Muscle of arm (tissue), 12 donors: ENCODE results near the gene CD200. TPM values are rescaled to one million over a fixed set of nuclear protein-coding genes. Genes with fewer than 3 reads are reported as not detected.

ENCODE experiments used
- DNase-seq: peaks from one replicate; pipeline ENCODE4 v3.0.0-alpha.2; 2013
- polyA plus RNA-seq, 12 donors: library from polyadenylated mRNA; unstranded; fragments of 120-200 nt; gene quantifications; one replicate each; pipeline ENCODE4 v1.2.1, GENCODE V29; 2013; ENCODE audit not compliant: insufficient read length in 12 of 12

The CD200 gene
- polyA plus RNA-seq, 12 donors: 11.1 to 24.7 (median 14.8) TPM; not detected in 1

GRCh38 chr3:112407888-112408702 is 75.1 kb downstream of the CD200 start:
- DNase-seq: no peak

- DNase-seq: no peak
Measured at GRCh38 chr3:112409041-112409440, 76.1 kb downstream of the CD200 start.

DNA sequence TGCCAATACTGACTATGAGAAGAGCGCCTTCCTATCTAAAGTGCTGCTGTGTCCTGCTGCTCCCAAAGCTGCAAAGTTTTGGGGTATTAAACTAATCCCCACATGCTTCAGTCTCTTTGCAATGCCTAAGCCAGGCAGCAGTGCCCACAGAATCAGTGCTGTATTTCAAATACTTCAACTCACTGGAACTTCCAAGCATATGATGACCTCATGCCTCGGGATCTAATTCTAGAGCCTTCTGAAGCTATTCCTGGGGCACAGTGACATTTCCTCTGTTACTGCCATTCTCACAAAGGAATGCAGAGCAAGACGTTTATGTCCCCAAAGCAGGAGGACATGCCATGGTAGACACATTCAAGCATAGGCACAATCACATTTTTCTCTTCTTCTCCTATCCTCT is 78.5 kb downstream of the CD200 start:
- no peak for DNase-seq

Other genes with a start within 250 kb of the CD200 start
- gene C3orf52, start 246.8 kb upstream of the CD200 start, polyA plus RNA-seq: 1 to 10 TPM in 11 of 12 donors, not detected in 1; 3.6 to 8.1 (median 4.2) TPM
- gene GCSAM, start 199.9 kb upstream of the CD200 start, polyA plus RNA-seq: 1 to 10 TPM in 7 of 12 donors, under 1 TPM in 3, not detected in 2; 0.49 to 4.2 (median 1.1) TPM
- 1 to 10 TPM in 2 of 12 donors, under 1 TPM in 8, not detected in 2; 0.13 to 1.3 (median 0.50) TPM for gene SLC9C1, start 38.9 kb upstream of the CD200 start, polyA plus RNA-seq
- 1 to 10 TPM in 1 of 12 donors, under 1 TPM in 6, not detected in 5; 0.14 to 1.9 (median 0.22) TPM for gene BTLA, start 166.3 kb downstream of the CD200 start, polyA plus RNA-seq
- 10 to 100 TPM in 11 of 12 donors, not detected in 1; 24.0 to 50.7 (median 30.7) TPM for gene ATG3, start 228.8 kb downstream of the CD200 start, polyA plus RNA-seq
- gene SLC35A5, start 228.9 kb downstream of the CD200 start, polyA plus RNA-seq: 10 to 100 TPM in 11 of 12 donors, not detected in 1; 22.5 to 50.9 (median 31.9) TPM